ENCODE data around the gene RNH1.

DNA sequence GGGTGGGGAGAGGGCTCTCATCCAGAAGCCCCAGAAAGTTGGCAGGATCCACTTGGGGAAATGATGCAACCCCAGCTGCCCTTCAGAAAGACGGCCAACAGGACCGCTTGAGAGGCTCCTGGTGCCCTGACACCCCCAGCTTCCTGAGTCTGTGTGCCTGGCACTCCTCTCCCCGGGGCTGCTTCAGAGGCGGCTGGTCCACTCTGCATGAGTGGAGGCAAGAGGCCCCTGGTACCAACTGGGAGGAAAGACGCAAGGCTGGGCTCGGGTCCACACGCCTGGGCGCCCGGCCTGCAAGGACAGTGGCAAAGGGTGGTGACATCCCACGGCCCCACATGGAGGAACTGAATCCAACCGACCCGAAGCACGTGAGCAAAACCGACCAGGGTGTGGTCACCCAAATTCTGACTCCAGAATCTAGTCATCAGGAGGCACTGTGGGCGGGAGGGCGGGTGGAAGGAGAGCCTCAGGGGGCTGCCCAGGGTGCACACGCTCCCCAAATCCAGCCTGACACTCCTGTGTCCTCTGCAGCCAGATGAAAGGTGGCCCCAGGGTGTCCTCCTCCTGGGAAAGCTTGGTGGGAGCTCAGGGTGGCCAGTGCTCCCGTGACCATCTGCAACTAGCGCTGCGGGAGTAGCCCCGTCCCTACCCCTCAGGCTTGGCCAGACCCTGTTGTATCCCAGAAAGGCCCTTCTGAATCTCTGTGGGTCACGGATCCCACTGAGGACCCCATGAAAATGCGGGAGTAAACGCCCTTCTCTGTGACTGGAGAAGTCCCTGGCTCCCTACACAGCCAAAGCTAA lies 3.7 kb downstream of the RNH1 start:
- TF ChIP-seq, protein P1, sequence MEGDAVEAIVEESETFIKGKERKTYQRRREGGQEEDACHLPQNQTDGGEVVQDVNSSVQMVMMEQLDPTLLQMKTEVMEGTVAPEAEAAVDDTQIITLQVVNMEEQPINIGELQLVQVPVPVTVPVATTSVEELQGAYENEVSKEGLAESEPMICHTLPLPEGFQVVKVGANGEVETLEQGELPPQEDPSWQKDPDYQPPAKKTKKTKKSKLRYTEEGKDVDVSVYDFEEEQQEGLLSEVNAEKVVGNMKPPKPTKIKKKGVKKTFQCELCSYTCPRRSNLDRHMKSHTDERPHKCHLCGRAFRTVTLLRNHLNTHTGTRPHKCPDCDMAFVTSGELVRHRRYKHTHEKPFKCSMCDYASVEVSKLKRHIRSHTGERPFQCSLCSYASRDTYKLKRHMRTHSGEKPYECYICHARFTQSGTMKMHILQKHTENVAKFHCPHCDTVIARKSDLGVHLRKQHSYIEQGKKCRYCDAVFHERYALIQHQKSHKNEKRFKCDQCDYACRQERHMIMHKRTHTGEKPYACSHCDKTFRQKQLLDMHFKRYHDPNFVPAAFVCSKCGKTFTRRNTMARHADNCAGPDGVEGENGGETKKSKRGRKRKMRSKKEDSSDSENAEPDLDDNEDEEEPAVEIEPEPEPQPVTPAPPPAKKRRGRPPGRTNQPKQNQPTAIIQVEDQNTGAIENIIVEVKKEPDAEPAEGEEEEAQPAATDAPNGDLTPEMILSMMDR (conservative IDR thresholded peaks at IDR 0.05; ENCODE audit: low read length): no peak
- TF ChIP-seq EZH2phosphoT487 (IDR thresholded peaks at IDR 0.05; ENCODE audit: borderline replicate concordance, low read depth, low read length): no peak

Data from OCI-LY7 (cell line).